ENCODE results near the gene ZNF629.

DNA sequence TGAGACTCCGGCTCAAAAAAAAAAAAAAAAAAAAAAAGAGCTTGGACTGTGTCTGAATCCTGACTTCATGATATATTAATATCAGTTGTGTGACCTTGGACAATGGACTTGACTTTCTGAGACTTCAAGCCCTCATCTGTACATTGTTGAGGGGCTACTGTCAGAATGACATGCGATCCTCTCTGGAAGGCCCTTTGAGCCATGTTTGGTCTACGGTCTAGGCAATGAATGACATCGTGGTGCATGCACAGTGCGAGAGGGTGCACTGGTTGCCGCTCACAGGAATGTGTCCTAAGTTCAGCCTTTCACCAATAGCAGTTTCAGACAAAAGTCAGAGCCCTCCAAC, 43.0 kb upstream of the ZNF629 start:
- TF ChIP-seq CTCF (IDR thresholded peaks at IDR 0.05) (no peak), POLR2A (IDR thresholded peaks at IDR 0.05) (no peak)
